Measurements from ENCODE around the gene ADGRF5. TPM values are rescaled to one million over a fixed set of nuclear protein-coding genes. Genes with fewer than 3 reads are reported as not detected.
A peak's percentile ranks its signal among the peaks of the same experiment; 100 is the strongest.

Gene ADGRF5
- total RNA-seq, 1 experiment from 2014 or later, result 40.0 TPM

DNA sequence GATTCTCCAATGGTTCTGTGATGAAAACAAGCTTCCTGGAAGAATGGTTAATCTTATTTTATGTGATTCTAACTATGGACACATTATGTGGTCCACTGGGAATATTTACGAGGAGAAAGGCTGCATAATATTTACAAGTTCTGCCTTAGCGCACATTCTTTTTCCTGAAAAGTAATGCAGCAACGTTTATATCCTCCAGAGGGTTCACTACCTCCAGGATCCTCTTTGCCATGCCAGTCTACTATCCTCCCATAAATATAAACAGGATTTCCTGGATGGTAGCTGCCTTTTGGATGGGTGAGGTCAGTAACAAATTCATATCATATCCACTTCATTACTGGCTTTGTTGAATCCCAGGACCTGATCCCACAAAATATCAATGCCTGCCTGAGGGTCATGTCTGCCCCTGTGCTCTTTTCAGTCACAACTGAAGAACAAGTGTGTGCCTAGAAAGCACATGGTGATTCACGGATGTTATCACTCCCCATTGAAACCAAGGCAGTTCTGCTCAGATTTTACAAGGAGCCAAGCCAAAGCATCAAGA, 30.4 kb downstream of the ADGRF5 start:
- DNase-seq, result no peak
- Histone ChIP-seq H3K4me1 (replicated peaks; ENCODE audit: insufficient read depth) (no peaks in the 10 kb centered on the region; the same call in 1 of the 2 replicates), H3K9me2 (ENCODE audit: insufficient read depth) (no peaks in the 10 kb centered on the region), H3K4me2 (no peak overlapping the region), H3K9me3 (ENCODE audit: insufficient read depth, low read depth) (no peaks in the 10 kb centered on the region), H3K27me3 (ENCODE audit: insufficient read depth, low read depth) (no peaks in the 10 kb centered on the region), H4K20me1 (ENCODE audit: insufficient read depth) (peaks cover 4% of the 10 kb centered on the region; the same call in 1 of the 2 replicates), H3K79me2 (ENCODE audit: low read depth) (peaks cover 30% of the 10 kb centered on the region), H3K27ac (no peak overlapping the region), H3K4me3 (no peak overlapping the region), H3K36me3 (ENCODE audit: low read depth) (peaks cover 49% of the 10 kb centered on the region), H3F3A (ENCODE audit: insufficient read depth, low read depth) (peaks cover 44% of the 10 kb centered on the region), H2AFZ (no peak overlapping the region)
- TF ChIP-seq, protein P1, sequence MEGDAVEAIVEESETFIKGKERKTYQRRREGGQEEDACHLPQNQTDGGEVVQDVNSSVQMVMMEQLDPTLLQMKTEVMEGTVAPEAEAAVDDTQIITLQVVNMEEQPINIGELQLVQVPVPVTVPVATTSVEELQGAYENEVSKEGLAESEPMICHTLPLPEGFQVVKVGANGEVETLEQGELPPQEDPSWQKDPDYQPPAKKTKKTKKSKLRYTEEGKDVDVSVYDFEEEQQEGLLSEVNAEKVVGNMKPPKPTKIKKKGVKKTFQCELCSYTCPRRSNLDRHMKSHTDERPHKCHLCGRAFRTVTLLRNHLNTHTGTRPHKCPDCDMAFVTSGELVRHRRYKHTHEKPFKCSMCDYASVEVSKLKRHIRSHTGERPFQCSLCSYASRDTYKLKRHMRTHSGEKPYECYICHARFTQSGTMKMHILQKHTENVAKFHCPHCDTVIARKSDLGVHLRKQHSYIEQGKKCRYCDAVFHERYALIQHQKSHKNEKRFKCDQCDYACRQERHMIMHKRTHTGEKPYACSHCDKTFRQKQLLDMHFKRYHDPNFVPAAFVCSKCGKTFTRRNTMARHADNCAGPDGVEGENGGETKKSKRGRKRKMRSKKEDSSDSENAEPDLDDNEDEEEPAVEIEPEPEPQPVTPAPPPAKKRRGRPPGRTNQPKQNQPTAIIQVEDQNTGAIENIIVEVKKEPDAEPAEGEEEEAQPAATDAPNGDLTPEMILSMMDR (conservative IDR thresholded peaks at IDR 0.05), result no peak
- no peak for TF ChIP-seq EZH2 (IDR thresholded peaks at IDR 0.05; ENCODE audit: low read depth)
- no TSS peak for BruUV-seq (replicated peaks)
- POLR2A ChIA-PET (ENCODE audit: unreplicated experiment), result no interaction called here
- intact Hi-C loops (cut with micrococcal nuclease; ENCODE audit: unreplicated experiment), result no loop called here
- CTCF ChIA-PET, result no interaction called here

DNA sequence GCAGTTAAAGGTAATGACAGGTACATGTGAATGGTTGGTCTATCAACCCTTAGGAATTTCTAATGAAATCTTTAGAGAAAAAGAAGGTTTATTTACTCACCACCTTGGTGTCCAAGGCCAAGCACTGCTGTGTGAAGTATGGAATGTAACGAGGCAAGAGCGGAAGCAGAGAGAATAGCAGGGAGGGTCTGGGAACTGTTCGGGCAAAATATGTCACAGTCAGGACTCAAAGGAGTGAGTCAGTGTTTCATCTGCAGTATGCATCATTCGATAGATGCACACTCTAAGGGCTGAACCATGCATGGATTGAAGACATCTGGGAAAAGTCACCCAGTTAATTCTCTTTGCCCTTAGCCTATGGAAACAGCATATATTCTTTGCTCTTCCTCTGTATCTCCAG, 33.2 kb downstream of the ADGRF5 start:
- DNase-seq, result peak in 1 of 2 experiments; percentile 8
- Histone ChIP-seq H3K9me2 (ENCODE audit: insufficient read depth) (no peaks in the 10 kb centered on the region), H3K4me3 (no peak overlapping the region), H3K79me2 (ENCODE audit: low read depth) (peaks cover 10% of the 10 kb centered on the region; the same call in 1 of the 2 replicates), H3F3A (ENCODE audit: insufficient read depth, low read depth) (peaks cover 26% of the 10 kb centered on the region), H3K4me1 (replicated peaks; ENCODE audit: insufficient read depth) (no peaks in the 10 kb centered on the region; the same call in 1 of the 2 replicates), H3K27ac (no peak overlapping the region), H3K27me3 (ENCODE audit: insufficient read depth, low read depth) (no peaks in the 10 kb centered on the region), H2AFZ (no peak overlapping the region), H3K9me3 (ENCODE audit: insufficient read depth, low read depth) (no peaks in the 10 kb centered on the region), H3K4me2 (no peak overlapping the region), H3K36me3 (ENCODE audit: low read depth) (peaks cover 65% of the 10 kb centered on the region), H4K20me1 (ENCODE audit: insufficient read depth) (peaks cover 4% of the 10 kb centered on the region; the same call in 1 of the 2 replicates)
- POLR2A ChIA-PET (ENCODE audit: unreplicated experiment), result no interaction called here
- TF ChIP-seq EZH2 (IDR thresholded peaks at IDR 0.05; ENCODE audit: low read depth), result no peak
- TF ChIP-seq, protein P1 (conservative IDR thresholded peaks at IDR 0.05), result no peak
- CTCF ChIA-PET, result no interaction called here
- no TSS peak for BruUV-seq (replicated peaks)
- intact Hi-C loops (cut with micrococcal nuclease; ENCODE audit: unreplicated experiment), result no loop called here

DNA sequence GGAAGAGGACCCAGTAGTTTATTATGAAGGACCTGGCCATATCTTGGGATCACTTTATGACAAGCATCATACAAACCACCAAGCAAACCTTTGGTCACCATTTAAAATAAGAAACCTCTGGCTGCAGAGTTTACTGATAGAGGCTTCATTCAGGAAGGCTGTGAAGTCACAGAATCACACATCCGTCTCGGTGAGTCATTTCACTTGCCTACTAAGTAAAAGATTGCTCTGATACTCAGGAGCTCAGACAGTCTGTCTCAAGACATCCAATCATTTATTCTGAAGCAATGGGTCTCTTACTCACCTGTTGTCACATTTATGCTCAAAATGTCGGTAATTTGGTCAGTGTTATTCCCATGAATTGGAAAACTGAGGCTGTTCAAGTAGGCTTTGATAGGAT, 33.7 kb downstream of the ADGRF5 start:
- H3K36me3 ChIP-seq (ENCODE audit: low read depth), result peaks cover 64% of the 10 kb centered on the region
- ChIA-PET POLR2A (ENCODE audit: unreplicated experiment) (no interaction called here), CTCF (no interaction called here)
- no peaks in the 10 kb centered on the region for H3K4me1 ChIP-seq (replicated peaks; ENCODE audit: insufficient read depth)
- TF ChIP-seq, protein P1 (conservative IDR thresholded peaks at IDR 0.05), result no peak
- TF ChIP-seq EZH2 (IDR thresholded peaks at IDR 0.05; ENCODE audit: low read depth), result no peak
- no peak overlapping the region for H3K27ac ChIP-seq
- H2AFZ ChIP-seq, result no peak overlapping the region
- DNase-seq, result no peak
- intact Hi-C loops (cut with micrococcal nuclease; ENCODE audit: unreplicated experiment), result no loop called here
- 0 out of 2 replicates have a peak, but pooled peaks cover 8% of the 10 kb centered on the region for H3K79me2 ChIP-seq (ENCODE audit: low read depth)
- no TSS peak for BruUV-seq (replicated peaks)
- H3K4me2 ChIP-seq, result no peak overlapping the region
- H3K4me3 ChIP-seq, result no peak overlapping the region
- H3K9me2 ChIP-seq (ENCODE audit: insufficient read depth), result no peaks in the 10 kb centered on the region
- no peaks in the 10 kb centered on the region for H3K9me3 ChIP-seq (ENCODE audit: insufficient read depth, low read depth)
- no peaks in the 10 kb centered on the region for H3K27me3 ChIP-seq (ENCODE audit: insufficient read depth, low read depth)
- peaks cover 20% of the 10 kb centered on the region for H3F3A ChIP-seq (ENCODE audit: insufficient read depth, low read depth)
- peaks cover 4% of the 10 kb centered on the region; the same call in 1 of the 2 replicates for H4K20me1 ChIP-seq (ENCODE audit: insufficient read depth)
